ENCODE measurements around the gene TMCO4.

- TF ChIP-seq CTCF (conservative IDR thresholded peaks at IDR 0.05; ENCODE audit: low read depth, low read length) (no peak), EZH2 (IDR thresholded peaks at IDR 0.05; ENCODE audit: borderline replicate concordance, low read depth, low read length, poor library complexity, severe bottlenecking) (no peak)
Observed at GRCh38 chr1:19730793-19731192, 68.9 kb downstream of the TMCO4 start.

Data from A673 (cell line).